ENCODE measurements around the gene PAGR1. TPM values are rescaled to one million over a fixed set of nuclear protein-coding genes. Genes with fewer than 3 reads are reported as not detected.
A peak's percentile ranks its signal among the peaks of the same experiment; 100 is the strongest.

PAGR1 gene
- total RNA-seq, 6 experiments from 2014 or later, result 8.5 to 26.1 (median 11.5) TPM

- no peaks in the 10 kb centered on the region for H3K9me3 ChIP-seq
- 90% methylated on average over 2 of the region's 5 CpGs for WGBS (ENCODE audit: insufficient coverage, low coverage, low lambda C conversion rate, missing lambda C conversion rate)
- H3K27me3 ChIP-seq, result no peaks in the 10 kb centered on the region
- no peak for TF ChIP-seq CTCF (IDR thresholded peaks at IDR 0.05)
- no peak for TF ChIP-seq POLR2A (IDR thresholded peaks at IDR 0.05)
- no peak for ATAC-seq
- peaks cover 0 to 13% (median 2%) of the 10 kb centered on the region in 4 donors for H3K4me1 ChIP-seq
- no peak overlapping the region for H3K27ac ChIP-seq
- H3K4me3 ChIP-seq, result no peak overlapping the region
- DNase-seq, result no peak
- peaks cover 0 to 8% (median under 1%) of the 10 kb centered on the region in 4 donors for H3K36me3 ChIP-seq
- intact Hi-C loops (cut with DNase I), result no loop called here
Observed at GRCh38 chr16:29854520-29855100, 38.7 kb downstream of the PAGR1 start.

- H3K27ac ChIP-seq, result no peak overlapping the region
- H3K4me3 ChIP-seq, result no peak overlapping the region
- 81% methylated on average over 3 of the region's 7 CpGs for whole genome bisulfite sequencing (ENCODE audit: insufficient coverage, low coverage, low lambda C conversion rate, missing lambda C conversion rate)
- intact Hi-C loops (cut with DNase I), result no loop called here
- peaks cover 4 to 12% (median 12%) of the 10 kb centered on the region in 4 donors for H3K36me3 ChIP-seq
- DNase-seq (no peak), ATAC-seq (no peak)
- H3K4me1 ChIP-seq, result peaks cover 0 to 30% (median 12%) of the 10 kb centered on the region in 4 donors
- H3K27me3 ChIP-seq, result no peaks in the 10 kb centered on the region
- H3K9me3 ChIP-seq, result no peaks in the 10 kb centered on the region
- TF ChIP-seq CTCF (IDR thresholded peaks at IDR 0.05), result no peak
- no peak for TF ChIP-seq POLR2A (IDR thresholded peaks at IDR 0.05)
Observed at GRCh38 chr16:29857133-29857760, 41.3 kb downstream of the PAGR1 start.

GRCh38 chr16:29858149-29858849 is 42.3 kb downstream of the PAGR1 start:
- TF ChIP-seq CTCF (IDR thresholded peaks at IDR 0.05) (no peak), POLR2A (IDR thresholded peaks at IDR 0.05) (no peak)
- Histone ChIP-seq H3K4me3 (no peak overlapping the region), H3K27me3 (no peaks in the 10 kb centered on the region), H3K36me3 (peaks cover 4 to 12% (median 12%) of the 10 kb centered on the region in 4 donors), H3K27ac (peak overlapping the region in 1 of 3 donors; percentile 29), H3K4me1 (peaks cover 0 to 31% (median 12%) of the 10 kb centered on the region in 4 donors), H3K9me3 (no peaks in the 10 kb centered on the region)
- intact Hi-C loops (cut with DNase I), result no loop called here
- WGBS (ENCODE audit: insufficient coverage, low coverage, low lambda C conversion rate, missing lambda C conversion rate), result 30% methylated on average over 7 of the region's 10 CpGs
- ATAC-seq, result peak; percentile 19 to 43 (median 32)
- DNase-seq, result peak; percentile 38 to 82 (median 72)

- no peak for ATAC-seq
- no peaks in the 10 kb centered on the region for H3K9me3 ChIP-seq
- WGBS (ENCODE audit: insufficient coverage, low coverage, low lambda C conversion rate, missing lambda C conversion rate), result no CpG with 5 or more reads among the region's 19 CpGs
- peaks cover 4 to 12% (median 12%) of the 10 kb centered on the region in 4 donors for H3K36me3 ChIP-seq
- DNase-seq, result no peak
- TF ChIP-seq POLR2A (IDR thresholded peaks at IDR 0.05), result no peak
- no peak for TF ChIP-seq CTCF (IDR thresholded peaks at IDR 0.05)
- H3K4me3 ChIP-seq, result no peak overlapping the region
- no peaks in the 10 kb centered on the region for H3K27me3 ChIP-seq
- intact Hi-C loops (cut with DNase I), result no loop called here
- H3K27ac ChIP-seq, result peak overlapping the region in 1 of 3 donors; percentile 29
- H3K4me1 ChIP-seq, result peaks cover 0 to 31% (median 12%) of the 10 kb centered on the region in 4 donors
Observed at GRCh38 chr16:29858974-29859373, 43.0 kb downstream of the PAGR1 start.

All from right lobe of liver (tissue), 6 donors.